Nephron (organoid): ENCODE measurements around the gene VWF.
A peak's percentile ranks its signal among the peaks of the same experiment; 100 is the strongest.
"Not testable (repeated sequence)": the region's sequence is repeated elsewhere in the genome, so short reads cannot be mapped to it uniquely, and the experiment has no call there.

Experiments
- H3K27ac Mint-ChIP-seq, 3 experiments: 2 replicates each; pipeline ENCODE4 v1.8.0; 2020; ENCODE audit warnings: mixed read lengths in 3 of 3, mild to moderate bottlenecking in 2 of 3, moderate library complexity in 1 of 3
- H3K27me3 Mint-ChIP-seq: 2 replicates; pipeline ENCODE4 v1.8.0; 2021; ENCODE audit warnings: low read depth, mild to moderate bottlenecking, moderate library complexity, mixed read lengths
- H3K36me3 Mint-ChIP-seq: 2 replicates; pipeline ENCODE4 v1.8.0; 2020; ENCODE audit warnings: low read depth, mixed read lengths
- H3K4me1 Mint-ChIP-seq: 2 replicates; pipeline ENCODE4 v1.8.0; 2020; ENCODE audit warnings: mixed read lengths
- H3K4me3 Mint-ChIP-seq, 3 experiments: 2 replicates each; pipeline ENCODE4 v1.8.0; 2020; ENCODE audit warnings: mild to moderate bottlenecking in 3 of 3, mixed read lengths in 3 of 3, moderate library complexity in 2 of 3
- H3K9me3 Mint-ChIP-seq: 2 replicates; pipeline ENCODE4 v1.8.0; 2020; ENCODE audit warnings: mixed read lengths
- CTCF ChIP-seq, 3 experiments: fragments of 200-600 bp; sonication (generic); IDR thresholded peaks; one replicate each; pipeline ENCODE4 v1.5.0; 2021; ENCODE audit warnings: antibody characterized with exemption in 3 of 3; ENCODE audit not compliant: unreplicated experiment in 3 of 3

VWF gene

DNA sequence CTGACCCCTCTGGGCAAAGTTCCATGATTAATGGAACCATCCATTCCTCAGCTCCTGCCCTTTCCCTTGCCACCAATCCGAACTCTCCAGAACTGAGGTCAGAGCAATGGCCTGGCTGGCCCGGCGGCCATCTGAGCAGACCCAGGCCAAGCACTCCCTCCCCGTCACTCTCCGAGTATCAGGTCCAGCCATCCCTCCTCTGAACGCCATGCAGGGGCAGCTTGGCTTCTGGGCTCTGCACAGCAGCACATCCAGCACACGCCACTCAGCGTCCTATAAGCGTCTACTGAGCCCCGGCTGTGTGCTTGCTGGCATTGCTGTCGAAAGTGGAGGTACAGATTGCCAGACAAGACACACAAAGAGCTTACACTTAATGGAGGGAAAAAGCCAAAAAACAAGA, 34.3 kb upstream of the VWF start:
- TF ChIP-seq CTCF (IDR thresholded peaks at IDR 0.05; ENCODE audit: unreplicated experiment in 3 of 3), result no peak
- peak overlapping the region in 1 of 3 experiments; percentile 4 for H3K4me3 Mint-ChIP-seq

DNA sequence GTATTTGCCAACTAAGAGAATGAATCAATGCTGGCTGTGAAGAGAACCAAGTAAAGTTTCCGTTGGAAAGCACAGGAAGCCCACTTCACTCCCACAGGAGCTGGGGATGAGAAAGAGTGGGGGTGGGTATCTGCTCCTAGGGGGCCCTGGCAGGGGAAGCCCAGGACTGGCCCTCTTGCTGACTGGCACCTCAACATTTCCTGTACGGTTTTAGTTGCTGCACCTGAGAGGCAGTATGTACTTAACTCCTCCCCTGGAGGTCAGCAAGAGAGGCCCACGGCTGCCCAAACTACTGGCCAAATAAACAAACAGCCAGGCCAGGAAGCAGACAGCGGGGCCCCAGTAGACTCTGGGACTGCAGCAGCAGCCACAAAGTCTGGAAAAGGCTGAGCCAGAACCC, 33.8 kb upstream of the VWF start:
- H3K36me3 Mint-ChIP-seq, result no peaks in the 10 kb centered on the region
- no peaks in the 10 kb centered on the region for H3K9me3 Mint-ChIP-seq
- H3K4me1 Mint-ChIP-seq, result peaks cover 29% of the 10 kb centered on the region
- TF ChIP-seq CTCF (IDR thresholded peaks at IDR 0.05; ENCODE audit: unreplicated experiment in 3 of 3), result no peak
- H3K27ac Mint-ChIP-seq, result peak overlapping the region; percentile 13 to 66 (median 48)
- no peaks in the 10 kb centered on the region for H3K27me3 Mint-ChIP-seq
- no peak overlapping the region for H3K4me3 Mint-ChIP-seq

More for the DNA sequence above, 34.3 kb upstream of the VWF start:
- H3K4me1 Mint-ChIP-seq, result peaks cover 29% of the 10 kb centered on the region
- no peaks in the 10 kb centered on the region for H3K27me3 Mint-ChIP-seq
- H3K9me3 Mint-ChIP-seq, result no peaks in the 10 kb centered on the region
- no peak overlapping the region for H3K27ac Mint-ChIP-seq
- no peaks in the 10 kb centered on the region for H3K36me3 Mint-ChIP-seq

GRCh38 chr12:6157482-6157881, 33.0 kb upstream of the VWF start:
- no peaks in the 10 kb centered on the region for H3K27me3 Mint-ChIP-seq

DNA sequence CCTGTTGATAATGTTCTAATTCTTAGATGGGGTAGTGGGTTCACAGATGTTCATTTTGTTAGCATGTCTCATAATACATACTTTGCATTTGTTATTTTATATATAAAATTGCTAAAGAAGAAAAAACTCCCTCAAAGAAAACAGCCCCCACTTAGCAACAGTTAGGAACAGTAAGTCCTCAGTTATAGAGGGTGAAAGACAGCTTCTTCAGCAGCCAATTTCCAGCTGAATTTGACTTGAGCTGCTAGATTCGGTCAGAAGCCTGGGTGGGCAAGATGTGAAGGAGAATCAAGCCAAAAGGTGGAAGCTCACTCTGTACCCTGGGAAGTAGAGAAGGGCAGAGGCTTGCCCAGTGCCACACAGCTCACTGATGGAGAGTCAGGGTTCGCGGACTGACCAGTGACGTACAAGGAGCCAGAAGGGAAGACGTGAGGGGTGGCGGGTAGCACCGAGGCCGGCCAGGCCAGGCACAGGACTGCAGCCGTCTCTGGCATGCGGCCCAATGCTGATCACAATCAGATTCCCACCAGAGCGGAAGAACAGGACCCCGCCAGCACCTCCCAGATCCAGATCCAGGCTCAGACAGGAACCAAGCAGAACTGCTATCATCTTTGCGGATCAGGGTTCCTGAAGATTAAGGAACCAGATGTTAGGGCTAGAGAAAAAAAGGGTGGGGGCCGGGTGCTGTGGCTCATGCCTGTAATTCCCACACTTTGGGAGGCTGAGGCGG, 30.4 kb upstream of the VWF start:
- H3K4me3 Mint-ChIP-seq, result no peak overlapping the region
- peaks cover 12% of the 10 kb centered on the region for H3K4me1 Mint-ChIP-seq
- no peaks in the 10 kb centered on the region for H3K9me3 Mint-ChIP-seq
- H3K27me3 Mint-ChIP-seq, result no peaks in the 10 kb centered on the region
- H3K36me3 Mint-ChIP-seq, result no peaks in the 10 kb centered on the region
- no peak overlapping the region for H3K27ac Mint-ChIP-seq
- no peak for TF ChIP-seq CTCF (IDR thresholded peaks at IDR 0.05; ENCODE audit: unreplicated experiment in 3 of 3)

More at GRCh38 chr12:6157482-6157881, 33.0 kb upstream of the VWF start:
- Mint-ChIP-seq H3K4me3 (no peak overlapping the region), H3K4me1 (peaks cover 29% of the 10 kb centered on the region), H3K9me3 (no peaks in the 10 kb centered on the region), H3K27ac (peak overlapping the region in 2 of 3 experiments; percentile 13 to 48), H3K36me3 (no peaks in the 10 kb centered on the region)
- TF ChIP-seq CTCF (IDR thresholded peaks at IDR 0.05; ENCODE audit: unreplicated experiment in 3 of 3), result no peak

GRCh38 chr12:6148722-6149121, 24.3 kb upstream of the VWF start:
- not testable (repeated sequence) for H3K27ac Mint-ChIP-seq, H3K36me3 Mint-ChIP-seq, H3K9me3 Mint-ChIP-seq, H3K4me3 Mint-ChIP-seq, H3K4me1 Mint-ChIP-seq
- peaks cover 14% of the 10 kb centered on the region for H3K27me3 Mint-ChIP-seq

GRCh38 chr12:6148061-6148460, 23.6 kb upstream of the VWF start:
- Mint-ChIP-seq H3K9me3 (no peaks in the 10 kb centered on the region), H3K36me3 (no peaks in the 10 kb centered on the region), H3K27me3 (peaks cover 14% of the 10 kb centered on the region), H3K4me1 (peaks cover 1% of the 10 kb centered on the region), H3K4me3 (no peak overlapping the region), H3K27ac (no peak overlapping the region)
- TF ChIP-seq CTCF (IDR thresholded peaks at IDR 0.05; ENCODE audit: unreplicated experiment in 3 of 3), result no peak
